ENCODE data around the gene INKA1. TPM values are rescaled to one million over a fixed set of nuclear protein-coding genes. Genes with fewer than 3 reads are reported as not detected.

Gene INKA1
- total and polyA plus RNA-seq, 2 experiments from 2014 or later: 4.5 to 6.2 TPM

DNA sequence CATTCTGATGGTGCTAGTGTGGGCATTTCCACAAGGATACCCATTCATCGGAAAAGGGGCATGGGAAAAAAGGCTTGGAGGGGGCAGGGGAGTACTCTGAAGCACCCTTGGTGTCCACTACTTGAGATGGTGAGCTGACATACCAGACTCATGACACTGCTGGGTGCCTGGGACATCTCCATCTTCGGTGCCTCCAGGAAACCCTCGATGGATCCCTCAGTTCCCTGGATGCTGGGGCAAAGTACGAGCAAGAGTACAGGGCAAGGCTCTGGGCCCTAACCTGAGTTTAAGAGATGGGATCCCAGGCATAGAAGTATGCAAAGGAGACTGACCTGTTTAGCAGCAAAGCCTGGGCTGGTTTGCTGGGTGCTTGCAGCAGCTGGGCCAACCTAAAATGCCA is 11.5 kb upstream of the INKA1 start:
- H3K27ac ChIP-seq: no peak overlapping the region
- no peaks in the 10 kb centered on the region for H3K9me3 ChIP-seq (ENCODE audit: low read depth)
- no peaks in the 10 kb centered on the region for H3K27me3 ChIP-seq
- no peaks in the 10 kb centered on the region for H4K20me1 ChIP-seq (ENCODE audit: insufficient read depth, poor library complexity, severe bottlenecking)
- DNase-seq (ENCODE audit: low spot score): no peak
- TF ChIP-seq EZH2 (IDR thresholded peaks at IDR 0.05; ENCODE audit: borderline replicate concordance) (no peak), EZH2phosphoT487 (IDR thresholded peaks at IDR 0.05; ENCODE audit: low read depth, severe bottlenecking, unreplicated experiment) (no peak), CTCF (IDR thresholded peaks at IDR 0.05; ENCODE audit: poor library complexity) (no peak)
- H3K79me2 ChIP-seq: no peaks in the 10 kb centered on the region
- H3K4me1 ChIP-seq (ENCODE audit: insufficient read depth): peaks cover 3% of the 10 kb centered on the region
- H3K36me3 ChIP-seq (replicated peaks; ENCODE audit: insufficient read depth, low read depth): no peaks in the 10 kb centered on the region
- H3K4me3 ChIP-seq: no peak overlapping the region
- no peak overlapping the region for H3K4me2 ChIP-seq
- WGBS (ENCODE audit: low lambda C conversion rate, missing lambda C conversion rate): 92% methylated on average over 4 of the region's 4 CpGs
- H2AFZ ChIP-seq: no peak overlapping the region
- no peaks in the 10 kb centered on the region for H3K9me2 ChIP-seq (replicated peaks; ENCODE audit: insufficient read depth)

- H3K4me3 ChIP-seq: no peak overlapping the region
- no peaks in the 10 kb centered on the region for H3K9me3 ChIP-seq (ENCODE audit: low read depth)
- H3K27ac ChIP-seq: no peak overlapping the region
- no peak overlapping the region for H2AFZ ChIP-seq
- no peaks in the 10 kb centered on the region for H3K4me1 ChIP-seq (ENCODE audit: insufficient read depth)
- H3K27me3 ChIP-seq: no peaks in the 10 kb centered on the region
- DNase-seq (ENCODE audit: low spot score): no peak
- WGBS (ENCODE audit: low lambda C conversion rate, missing lambda C conversion rate): 94% methylated on average over 10 of the region's 10 CpGs
- H3K9me2 ChIP-seq (replicated peaks; ENCODE audit: insufficient read depth): no peaks in the 10 kb centered on the region
- H3K79me2 ChIP-seq: no peaks in the 10 kb centered on the region
- H4K20me1 ChIP-seq (ENCODE audit: insufficient read depth, poor library complexity, severe bottlenecking): no peaks in the 10 kb centered on the region
- TF ChIP-seq EZH2 (IDR thresholded peaks at IDR 0.05; ENCODE audit: borderline replicate concordance) (no peak), CTCF (IDR thresholded peaks at IDR 0.05; ENCODE audit: poor library complexity) (no peak), EZH2phosphoT487 (IDR thresholded peaks at IDR 0.05; ENCODE audit: low read depth, severe bottlenecking, unreplicated experiment) (no peak)
- H3K4me2 ChIP-seq: no peak overlapping the region
- no peaks in the 10 kb centered on the region for H3K36me3 ChIP-seq (replicated peaks; ENCODE audit: insufficient read depth, low read depth)
These were observed 10.5 kb upstream of the INKA1 start for GRCh38 chr3:49792371-49793150.

DNA sequence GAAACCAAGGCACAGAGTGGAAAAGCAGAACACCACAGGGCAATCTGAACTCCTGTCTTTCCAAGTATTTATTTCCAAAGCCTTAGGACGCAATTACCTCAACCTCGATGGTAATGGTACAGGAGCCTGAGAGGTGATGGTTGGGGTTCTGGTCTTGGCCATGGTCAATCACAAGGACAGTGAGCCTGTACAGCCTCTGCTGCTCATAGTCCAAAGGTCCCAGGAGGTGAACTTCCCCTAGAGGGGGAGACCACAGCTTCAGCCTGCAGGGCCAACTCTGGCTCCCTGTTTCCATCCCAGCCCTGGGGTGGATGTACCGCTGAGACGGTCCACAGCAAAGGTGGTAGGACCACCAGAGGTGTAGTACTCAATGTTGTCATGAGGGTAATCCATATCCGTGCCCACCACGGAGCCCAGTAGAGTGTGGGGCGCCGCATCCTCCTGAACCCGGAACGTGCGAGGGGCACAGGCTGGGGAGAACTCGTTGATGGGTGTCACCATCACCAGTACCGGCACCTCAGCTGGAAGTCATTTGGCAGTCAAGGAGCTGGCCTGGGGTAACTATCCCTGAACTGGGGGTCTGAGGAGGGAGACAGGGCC is 9.5 kb upstream of the INKA1 start:
- Histone ChIP-seq H3K36me3 (replicated peaks; ENCODE audit: insufficient read depth, low read depth) (no peaks in the 10 kb centered on the region), H4K20me1 (ENCODE audit: insufficient read depth, poor library complexity, severe bottlenecking) (no peaks in the 10 kb centered on the region), H2AFZ (no peak overlapping the region), H3K9me2 (replicated peaks; ENCODE audit: insufficient read depth) (no peaks in the 10 kb centered on the region), H3K9me3 (ENCODE audit: low read depth) (no peaks in the 10 kb centered on the region), H3K27ac (no peak overlapping the region), H3K4me3 (no peak overlapping the region), H3K4me2 (no peak overlapping the region), H3K27me3 (no peaks in the 10 kb centered on the region), H3K79me2 (no peaks in the 10 kb centered on the region), H3K4me1 (ENCODE audit: insufficient read depth) (no peaks in the 10 kb centered on the region)
- DNase-seq (ENCODE audit: low spot score): no peak
- TF ChIP-seq EZH2phosphoT487 (IDR thresholded peaks at IDR 0.05; ENCODE audit: low read depth, severe bottlenecking, unreplicated experiment) (no peak), CTCF (IDR thresholded peaks at IDR 0.05; ENCODE audit: poor library complexity) (no peak), EZH2 (IDR thresholded peaks at IDR 0.05; ENCODE audit: borderline replicate concordance) (no peak)
- WGBS (ENCODE audit: low lambda C conversion rate, missing lambda C conversion rate): 93% methylated on average over 13 of the region's 13 CpGs

Data from hepatocyte (in vitro differentiated cells).